ENCODE measurements around the gene TRMT1L. TPM values are rescaled to one million over a fixed set of nuclear protein-coding genes. Genes with fewer than 3 reads are reported as not detected.

Gene TRMT1L
- total RNA-seq, 4 donors from 2014 or later, result 10.2 to 24.1 (median 20.9) TPM

- Histone ChIP-seq H3K27me3 (no peaks in the 10 kb centered on the region), H3K9me3 (no peaks in the 10 kb centered on the region), H3K36me3 (no peaks in the 10 kb centered on the region), H3K27ac (no peak overlapping the region), H3K4me3 (no peak overlapping the region), H3K4me1 (no peaks in the 10 kb centered on the region)
- TF ChIP-seq CTCF (IDR thresholded peaks at IDR 0.05) (no peak), POLR2A (IDR thresholded peaks at IDR 0.05) (no peak)
- intact Hi-C loops (cut with DNase I; ENCODE audit: low total_unique reads), result no loop called here
- DNase-seq, result no peak
Measured at GRCh38 chr1:185074307-185074706, 82.4 kb downstream of the TRMT1L start.

- Histone ChIP-seq H3K27ac (no peak overlapping the region), H3K27me3 (no peaks in the 10 kb centered on the region), H3K9me3 (no peaks in the 10 kb centered on the region), H3K4me3 (no peak overlapping the region), H3K36me3 (no peaks in the 10 kb centered on the region), H3K4me1 (no peaks in the 10 kb centered on the region)
- DNase-seq, result no peak
- TF ChIP-seq CTCF (IDR thresholded peaks at IDR 0.05) (no peak), POLR2A (IDR thresholded peaks at IDR 0.05) (no peak)
- intact Hi-C loops (cut with DNase I; ENCODE audit: low total_unique reads), result no loop called here
Measured at GRCh38 chr1:185073725-185074124, 83.0 kb downstream of the TRMT1L start.

- DNase-seq, result no peak
- intact Hi-C loops (cut with DNase I; ENCODE audit: low total_unique reads), result no loop called here
Measured at GRCh38 chr1:185070051-185070450, 86.7 kb downstream of the TRMT1L start.

GRCh38 chr1:185069202-185069772 lies 87.5 kb downstream of the TRMT1L start:
- intact Hi-C loops (cut with DNase I; ENCODE audit: low total_unique reads), result no loop called here
- no peak overlapping the region for H3K4me3 ChIP-seq

More at GRCh38 chr1:185070051-185070450, 86.7 kb downstream of the TRMT1L start:
- Histone ChIP-seq H3K9me3 (no peaks in the 10 kb centered on the region), H3K4me1 (no peaks in the 10 kb centered on the region), H3K27ac (no peak overlapping the region), H3K27me3 (no peaks in the 10 kb centered on the region), H3K36me3 (no peaks in the 10 kb centered on the region), H3K4me3 (no peak overlapping the region)
- no peak for TF ChIP-seq POLR2A (IDR thresholded peaks at IDR 0.05)
- TF ChIP-seq CTCF (IDR thresholded peaks at IDR 0.05), result no peak

GRCh38 chr1:185068341-185068740 lies 88.4 kb downstream of the TRMT1L start:
- intact Hi-C loops (cut with DNase I; ENCODE audit: low total_unique reads), result no loop called here
- no peaks in the 10 kb centered on the region for H3K36me3 ChIP-seq

More at GRCh38 chr1:185069202-185069772, 87.5 kb downstream of the TRMT1L start:
- Histone ChIP-seq H3K36me3 (no peaks in the 10 kb centered on the region), H3K4me1 (no peaks in the 10 kb centered on the region), H3K27me3 (no peaks in the 10 kb centered on the region), H3K9me3 (no peaks in the 10 kb centered on the region), H3K27ac (no peak overlapping the region)
- DNase-seq, result no peak
- TF ChIP-seq POLR2A (IDR thresholded peaks at IDR 0.05), result no peak
- no peak for TF ChIP-seq CTCF (IDR thresholded peaks at IDR 0.05)

More at GRCh38 chr1:185068341-185068740, 88.4 kb downstream of the TRMT1L start:
- TF ChIP-seq CTCF (IDR thresholded peaks at IDR 0.05) (no peak), POLR2A (IDR thresholded peaks at IDR 0.05) (no peak)
- no peaks in the 10 kb centered on the region for H3K27me3 ChIP-seq
- no peaks in the 10 kb centered on the region for H3K4me1 ChIP-seq
- no peak for DNase-seq
- H3K27ac ChIP-seq, result no peak overlapping the region
- no peak overlapping the region for H3K4me3 ChIP-seq
- H3K9me3 ChIP-seq, result no peaks in the 10 kb centered on the region

Other genes starting within 250 kb of the TRMT1L start
- 10 to 100 TPM; 27.2 to 46.4 (median 32.5) TPM for gene NIBAN1, start 182.4 kb downstream of the TRMT1L start, total RNA-seq
- 10 to 100 TPM; 20.9 to 52.8 (median 33.0) TPM for gene RNF2, start 111.4 kb downstream of the TRMT1L start, total RNA-seq
- gene SWT1, start 214 bp upstream of the TRMT1L start, total RNA-seq, result 10 to 100 TPM in 3 of 4 donors, 1 to 10 TPM in 1; 9.2 to 29.4 (median 17.5) TPM
- 100 to 1,000 TPM in 1 of 4 donors, 10 to 100 TPM in 3; 28.8 to 113 (median 39.4) TPM for gene IVNS1ABP, start 160.3 kb upstream of the TRMT1L start, total RNA-seq

All from uterus (tissue), 4 donors.